Central memory CD4-positive, alpha-beta T cell (primary cell): Measurements from ENCODE around the gene MOK.

Experiments
- DNase-seq: peaks from one replicate; pipeline ENCODE4 v3.0.0; 2022

MOK gene

DNA sequence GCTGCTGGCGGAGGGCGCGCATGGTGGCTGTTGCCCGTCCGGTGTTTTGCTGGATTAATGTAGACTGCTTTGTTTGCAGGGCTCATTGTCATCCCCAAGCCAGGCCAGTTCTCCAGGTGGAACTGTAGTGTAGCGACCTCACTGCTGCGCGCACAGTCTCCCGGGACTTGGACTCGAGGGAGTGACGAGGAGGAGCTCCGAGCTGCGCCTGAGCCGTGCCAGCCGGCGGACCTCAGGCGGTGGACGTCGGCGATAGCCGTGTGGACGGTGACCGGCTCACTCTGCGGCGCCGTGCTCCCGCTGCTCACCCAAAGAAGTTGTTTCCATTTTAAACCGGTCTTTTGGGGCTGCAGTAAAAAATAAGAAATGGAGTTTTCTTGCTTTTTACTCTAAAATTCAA lies 82.2 kb downstream of the MOK start:
- DNase-seq = no peak

DNA sequence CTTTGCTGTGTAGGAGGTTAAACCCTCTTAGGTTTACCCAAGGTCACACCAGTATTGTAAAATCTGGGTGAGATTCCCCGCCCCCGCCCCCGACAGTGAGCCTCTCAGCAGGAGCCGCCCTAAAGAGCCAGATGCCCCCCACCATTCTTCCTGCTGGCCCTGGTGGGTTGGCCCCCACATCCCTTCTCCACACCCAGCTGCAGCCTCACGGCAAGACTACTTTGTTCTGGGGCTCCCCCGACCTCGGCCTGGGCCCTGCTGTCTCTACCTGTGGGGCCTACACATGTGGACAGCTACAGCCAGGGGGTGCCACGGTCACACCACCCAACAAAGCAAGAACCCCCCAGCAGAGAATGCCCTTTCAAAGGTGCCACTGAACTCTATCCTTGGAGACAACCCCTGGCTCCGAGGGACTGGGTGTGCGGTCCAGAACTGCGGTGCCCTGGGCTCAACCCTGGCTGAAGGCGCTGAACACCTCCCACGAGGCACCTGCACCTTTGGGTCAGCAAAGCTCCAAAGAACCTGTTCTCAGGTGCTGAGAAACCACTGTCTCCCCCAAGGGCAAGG lies 82.9 kb downstream of the MOK start:
- no peak for DNase-seq

DNA sequence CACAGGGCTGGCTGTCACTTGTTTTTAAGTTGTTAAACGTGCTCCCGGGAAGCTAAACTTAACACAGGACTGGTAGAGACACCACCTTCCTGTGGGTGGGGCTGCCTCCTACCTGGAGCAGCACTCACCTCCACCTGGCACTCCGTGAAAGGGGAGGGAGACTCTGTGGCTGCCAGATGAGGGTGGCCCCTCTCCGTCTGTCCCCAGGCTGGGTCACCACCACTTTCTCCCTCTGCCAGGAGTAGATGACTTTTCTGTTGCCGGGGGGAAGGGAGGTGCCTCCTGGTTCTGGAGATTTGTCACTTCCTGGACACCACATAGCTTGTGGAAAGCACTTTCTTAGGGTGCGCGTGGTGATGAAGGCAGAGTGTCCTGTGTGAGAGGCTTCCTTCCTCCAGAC lies 83.9 kb downstream of the MOK start:
- no peak for DNase-seq

DNA sequence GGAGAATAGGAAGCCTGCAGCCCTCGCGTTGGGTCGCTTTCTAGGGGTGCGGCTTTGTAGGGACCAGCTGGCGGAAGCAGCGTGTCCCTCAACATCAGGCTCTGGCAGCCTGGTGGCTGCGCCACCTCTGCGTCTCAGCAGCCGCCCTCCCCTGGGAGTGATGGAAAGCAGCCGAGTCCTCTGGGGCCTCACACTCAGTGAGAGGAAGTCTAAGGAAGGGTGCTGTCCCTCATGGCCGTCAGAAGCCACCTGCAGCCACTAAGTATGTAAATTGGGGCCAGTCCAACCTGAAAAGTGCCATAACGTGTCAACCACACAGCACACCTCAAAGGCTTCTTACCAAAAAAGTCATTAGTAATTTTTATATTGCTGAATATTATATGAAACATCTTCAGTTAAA lies 84.9 kb downstream of the MOK start:
- DNase-seq = no peak

DNA sequence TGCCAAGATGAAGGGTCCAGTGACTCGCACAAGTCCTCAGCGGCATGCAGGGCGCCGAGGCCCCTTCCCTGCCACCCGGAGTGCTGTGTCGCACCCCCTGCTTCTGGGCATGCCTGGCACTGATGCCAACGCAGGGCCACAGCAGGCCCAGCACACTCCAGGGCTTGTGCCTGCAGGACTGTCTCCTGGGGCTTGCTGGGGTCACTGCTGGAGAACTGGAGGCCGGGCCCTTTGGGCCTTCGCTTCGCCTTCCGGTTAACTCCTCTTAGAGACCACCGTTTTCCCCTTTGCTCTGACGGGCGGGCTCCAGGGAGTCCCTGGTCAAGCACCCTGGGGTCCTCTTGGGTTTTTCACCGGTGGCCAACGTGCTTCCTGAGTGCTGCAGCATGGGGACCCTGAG lies 85.6 kb downstream of the MOK start:
- DNase-seq = no peak

DNA sequence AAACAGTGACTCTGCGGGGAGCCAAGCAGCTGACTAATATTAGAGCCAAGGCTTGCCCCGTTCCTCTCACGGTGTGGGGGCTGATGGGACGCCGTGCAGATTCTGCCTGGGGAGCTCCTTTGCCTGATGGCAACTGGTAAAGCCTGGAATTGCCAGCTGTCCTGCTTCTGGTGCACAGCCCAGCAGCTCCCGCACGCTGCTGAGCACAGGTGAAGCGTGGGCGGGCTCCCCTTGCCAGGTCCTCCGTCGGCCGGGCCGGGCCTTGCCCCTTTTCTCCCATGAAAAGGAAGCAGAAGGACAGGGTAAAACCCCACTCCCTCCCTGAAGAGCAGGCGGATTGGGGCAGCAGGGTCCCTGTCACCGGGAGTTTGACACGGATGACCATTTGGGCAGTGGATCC lies 86.3 kb downstream of the MOK start:
- no peak for DNase-seq

DNA sequence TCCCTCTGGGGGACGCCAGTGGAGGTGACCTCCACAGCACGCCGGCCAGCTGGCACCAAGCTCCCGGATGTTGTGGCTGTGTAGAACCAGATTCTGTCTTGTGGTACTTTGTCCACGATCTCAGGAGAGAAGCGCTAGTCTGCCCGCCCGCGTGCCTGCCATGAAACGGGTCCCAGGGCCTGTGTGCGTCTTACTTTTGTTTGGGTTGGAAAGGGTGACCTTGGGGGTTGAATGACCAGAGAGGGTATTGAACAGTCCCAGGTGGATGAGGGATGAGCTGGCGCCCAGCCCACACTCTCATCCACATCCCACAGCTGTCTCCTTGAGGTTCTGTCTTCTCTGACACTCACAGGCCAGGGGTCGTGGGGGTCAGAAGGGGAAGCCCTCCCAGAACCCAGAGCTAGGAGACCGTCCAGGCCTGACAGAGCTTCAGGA lies 87.0 kb downstream of the MOK start:
- DNase-seq = no peak

DNA sequence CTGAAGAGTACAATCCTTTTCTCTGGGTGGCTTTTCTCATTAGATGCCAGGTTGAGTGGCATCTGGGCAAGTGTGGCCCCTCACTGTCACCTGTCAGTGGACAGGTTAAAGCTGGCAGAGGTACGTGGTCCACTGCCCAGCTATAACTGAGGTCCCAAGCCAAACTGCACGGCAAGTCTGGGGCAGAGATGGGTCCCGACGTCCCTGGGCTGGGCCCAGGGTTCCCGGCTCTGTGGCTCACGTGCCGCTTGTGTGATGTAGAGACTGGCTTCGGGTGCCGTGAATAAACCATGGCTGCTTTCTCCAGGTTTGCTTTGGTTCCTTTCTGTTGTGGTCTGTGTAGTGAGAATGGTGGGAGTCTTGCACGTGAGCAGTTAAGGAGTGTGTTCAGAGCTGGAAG lies 87.6 kb downstream of the MOK start:
- no peak for DNase-seq

DNA sequence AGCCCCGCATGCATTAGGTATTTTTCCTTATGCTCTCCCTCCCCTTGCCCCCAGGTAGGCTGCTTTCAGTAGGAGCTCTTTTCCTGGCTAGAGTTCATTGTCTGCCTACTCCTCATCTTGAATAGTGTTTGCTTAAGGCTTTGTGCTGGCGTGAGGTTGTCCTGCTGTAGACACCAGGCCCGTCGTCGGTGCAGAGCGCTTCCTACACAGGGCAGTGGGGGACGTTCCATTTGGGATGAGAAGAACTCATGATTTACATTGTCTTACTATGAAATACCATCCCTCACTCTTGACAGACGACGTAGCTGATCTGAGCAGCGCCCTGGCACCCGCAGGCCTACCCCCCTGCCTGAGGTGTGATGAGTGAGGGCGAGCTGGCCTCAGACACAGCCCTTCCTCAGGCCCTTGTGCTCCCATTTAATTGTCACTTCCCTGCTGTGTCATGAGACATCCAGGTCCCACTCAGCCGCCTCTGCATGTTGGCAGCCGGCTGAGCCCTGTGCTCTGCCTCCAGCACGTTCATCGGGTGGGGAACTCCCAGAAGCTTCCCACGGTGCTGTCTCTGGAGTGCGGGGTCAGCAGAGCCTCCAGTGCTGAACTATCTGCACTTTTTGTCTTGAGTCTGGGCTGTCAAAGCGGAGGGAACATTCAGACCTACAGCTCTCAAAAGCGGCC lies 89.3 kb downstream of the MOK start:
- DNase-seq = no peak

DNA sequence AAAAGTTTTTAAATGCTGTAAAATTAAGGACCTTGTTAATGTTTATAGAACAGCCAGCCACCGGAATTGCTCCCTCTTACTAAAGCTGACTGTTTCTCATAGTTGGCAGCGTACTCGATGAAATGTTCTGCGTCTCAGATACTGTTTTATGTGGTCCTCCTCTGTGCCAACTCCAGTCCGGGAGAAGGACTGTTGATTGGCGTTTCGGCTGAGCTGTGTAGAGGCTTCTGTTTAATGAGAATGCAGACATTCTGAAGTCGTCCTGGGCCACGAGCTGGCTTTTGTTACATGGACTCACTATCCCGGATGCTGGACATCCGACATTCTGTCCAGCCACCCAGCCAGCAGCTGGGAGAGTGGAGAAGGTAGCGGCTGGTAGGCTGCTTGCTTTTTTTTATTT lies 89.9 kb downstream of the MOK start:
- DNase-seq = no peak

DNA sequence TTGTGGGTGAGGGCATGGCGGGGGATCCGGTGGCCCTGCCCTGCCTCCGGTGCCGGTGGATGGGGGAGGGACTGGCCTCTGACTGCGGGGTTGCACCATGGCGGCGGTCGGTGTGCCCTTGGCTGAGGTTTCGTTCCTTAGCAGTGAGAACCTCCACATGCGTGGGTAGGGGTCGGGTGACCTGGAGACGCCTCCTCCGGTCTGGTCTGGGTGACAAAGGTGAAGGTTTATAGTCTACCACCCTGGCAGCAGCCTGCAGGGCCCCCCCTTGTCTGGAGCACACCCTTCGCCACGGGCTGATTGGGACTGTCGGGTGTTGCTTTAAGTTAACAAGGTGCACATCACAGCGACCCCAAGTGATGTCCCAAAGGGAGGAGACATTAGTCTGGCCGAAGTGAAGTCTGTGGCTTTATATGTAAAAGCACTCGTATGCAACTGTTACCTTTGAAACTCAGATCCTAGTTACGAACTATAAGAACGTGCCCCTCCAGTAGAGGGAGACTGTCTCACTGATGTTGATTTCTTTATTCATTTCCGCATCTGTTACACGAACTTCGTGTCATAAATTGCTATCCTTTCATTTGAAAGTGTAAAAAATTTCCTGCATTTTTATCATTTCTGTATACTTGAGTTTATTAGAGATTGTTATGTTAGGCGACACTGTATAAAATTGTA lies 90.8 kb downstream of the MOK start:
- DNase-seq = no peak

DNA sequence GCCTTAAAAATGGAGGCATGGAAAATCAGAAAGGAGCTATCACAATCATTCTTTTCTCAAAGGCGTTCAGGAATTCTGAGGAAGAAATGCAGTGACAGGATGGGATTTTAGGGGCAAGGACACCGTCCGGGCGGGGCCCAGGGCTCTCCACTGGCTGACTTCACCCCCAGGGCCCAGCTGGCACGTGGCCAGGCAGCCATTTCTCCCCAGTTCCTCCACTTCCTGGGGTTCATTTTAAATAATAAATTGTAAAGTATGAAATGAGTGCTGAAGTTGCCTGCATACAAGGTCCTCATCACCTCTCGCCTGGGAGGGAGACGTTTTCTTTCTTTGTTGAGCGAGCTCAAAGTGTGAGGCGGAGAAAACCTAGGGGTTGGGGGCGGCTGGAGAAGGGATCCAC lies 91.5 kb downstream of the MOK start:
- no peak for DNase-seq

DNA sequence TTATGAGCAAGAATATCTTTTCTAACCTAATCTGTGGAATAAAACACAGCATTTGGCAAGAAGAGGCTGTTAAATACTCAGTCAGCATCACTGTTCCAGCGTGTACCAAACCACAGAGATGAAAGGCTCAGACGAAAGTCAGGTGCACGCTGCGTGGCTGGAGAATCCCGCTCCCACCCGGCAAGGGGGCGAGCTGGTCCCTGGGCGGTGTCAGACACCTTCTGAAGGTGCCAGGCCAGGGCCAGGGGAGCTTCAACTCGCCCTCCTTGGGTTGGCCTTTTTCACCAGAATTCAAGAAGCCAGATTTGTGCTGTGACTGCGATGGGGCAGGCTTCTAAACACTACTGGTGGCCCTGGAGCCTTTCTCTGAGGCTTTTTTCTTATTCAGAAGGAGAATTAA lies 92.1 kb downstream of the MOK start:
- no peak for DNase-seq

DNA sequence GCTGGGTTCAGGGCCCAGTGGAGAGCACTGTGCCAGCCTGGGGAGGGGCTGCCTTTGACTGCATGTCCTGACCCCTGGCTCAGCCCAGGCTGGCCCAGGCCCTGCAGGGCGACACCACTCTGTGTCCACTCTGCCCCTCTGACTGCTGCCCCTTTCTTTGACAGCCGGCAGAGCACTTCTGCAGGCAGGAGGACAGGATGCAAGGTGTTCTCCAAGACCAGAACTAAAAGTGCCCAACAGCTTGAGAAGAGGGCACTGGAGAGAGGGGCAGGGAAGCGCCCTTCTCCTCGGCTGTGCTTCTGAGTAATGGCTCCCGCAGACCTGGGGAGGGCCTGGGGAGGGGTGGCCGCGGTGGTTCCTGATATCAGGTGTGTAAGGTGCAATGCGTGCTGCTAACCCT lies 92.6 kb downstream of the MOK start:
- DNase-seq = no peak

DNA sequence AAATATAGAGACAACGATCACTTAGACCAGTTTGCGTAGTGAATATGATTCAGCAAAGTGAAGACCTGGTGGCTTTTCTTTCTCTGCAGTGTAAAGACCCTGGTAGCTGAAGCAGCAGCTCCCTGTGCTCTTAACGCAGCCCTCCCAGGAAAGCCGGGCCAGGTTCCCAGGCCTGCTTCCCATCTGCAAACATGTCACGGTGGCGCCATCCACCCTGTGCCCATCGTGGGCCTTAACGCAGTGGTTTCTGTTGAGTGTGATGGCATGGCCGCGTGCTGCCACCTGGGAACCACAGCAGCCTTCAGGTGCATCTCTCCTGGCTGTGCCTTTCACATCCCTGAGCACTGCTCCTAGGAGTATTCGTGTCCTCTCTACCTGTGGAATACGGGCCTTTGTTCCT lies 93.7 kb downstream of the MOK start:
- no peak for DNase-seq

DNA sequence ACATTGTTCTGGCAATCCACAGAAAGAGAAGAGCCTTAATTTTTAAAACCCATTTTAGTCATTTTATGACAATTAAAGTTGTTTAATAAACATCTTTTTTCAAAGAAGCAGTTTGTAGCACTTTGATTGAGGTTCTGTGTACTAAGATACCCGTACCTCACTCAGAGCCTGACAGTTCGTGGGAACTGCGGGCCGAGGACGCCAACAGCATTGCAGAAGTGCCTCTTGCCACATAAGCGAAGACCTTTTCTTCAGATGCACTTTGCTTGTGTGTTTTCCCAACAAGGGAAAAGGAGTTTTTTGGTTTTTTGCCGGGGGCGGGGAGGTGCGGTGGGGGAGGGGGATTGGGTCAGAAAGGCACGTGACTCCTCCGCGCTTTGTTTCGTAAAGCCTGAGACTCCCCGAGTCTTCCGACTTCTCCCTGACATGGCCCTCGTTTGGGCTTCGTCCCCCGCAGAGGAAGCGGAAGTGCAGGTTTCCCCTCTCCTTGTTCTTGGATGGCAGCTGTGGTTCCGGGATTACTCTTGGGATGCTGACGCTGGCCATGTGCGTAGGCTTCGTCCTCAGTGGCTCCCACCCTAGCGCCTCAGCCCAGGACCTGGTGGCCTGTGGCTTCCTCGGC lies 94.4 kb downstream of the MOK start:
- no peak for DNase-seq

DNA sequence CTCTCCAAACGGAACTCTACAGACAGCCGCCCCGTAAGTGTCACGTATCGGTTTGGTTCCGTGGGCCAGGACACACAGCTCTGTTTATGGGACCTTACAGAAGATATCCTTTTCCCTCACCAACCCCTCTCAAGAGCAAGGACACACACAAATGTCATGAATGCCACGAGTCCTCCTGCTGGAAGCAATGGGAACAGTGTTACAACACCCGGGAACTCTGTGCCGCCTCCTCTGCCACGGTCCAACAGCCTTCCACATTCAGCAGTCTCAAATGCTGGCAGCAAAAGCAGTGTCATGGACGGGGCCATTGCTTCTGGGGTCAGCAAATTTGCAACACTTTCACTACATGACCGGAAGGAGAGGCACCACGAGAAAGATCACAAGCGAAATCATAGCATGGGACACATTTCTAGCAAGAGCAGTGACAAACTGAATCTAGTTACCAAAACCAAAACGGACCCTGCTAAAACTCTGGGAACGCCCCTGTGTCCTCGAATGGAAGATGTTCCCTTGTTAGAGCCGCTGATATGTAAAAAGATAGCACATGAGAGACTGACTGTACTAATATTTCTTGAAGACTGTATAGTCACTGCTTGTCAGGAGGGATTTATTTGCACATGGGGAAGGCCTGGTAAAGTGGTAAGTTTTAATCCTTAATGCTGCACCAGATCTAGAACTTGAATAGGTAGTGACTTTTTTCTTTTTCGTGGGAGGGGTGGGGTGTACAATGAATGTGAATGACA lies 95.6 kb downstream of the MOK start:
- no peak for DNase-seq

DNA sequence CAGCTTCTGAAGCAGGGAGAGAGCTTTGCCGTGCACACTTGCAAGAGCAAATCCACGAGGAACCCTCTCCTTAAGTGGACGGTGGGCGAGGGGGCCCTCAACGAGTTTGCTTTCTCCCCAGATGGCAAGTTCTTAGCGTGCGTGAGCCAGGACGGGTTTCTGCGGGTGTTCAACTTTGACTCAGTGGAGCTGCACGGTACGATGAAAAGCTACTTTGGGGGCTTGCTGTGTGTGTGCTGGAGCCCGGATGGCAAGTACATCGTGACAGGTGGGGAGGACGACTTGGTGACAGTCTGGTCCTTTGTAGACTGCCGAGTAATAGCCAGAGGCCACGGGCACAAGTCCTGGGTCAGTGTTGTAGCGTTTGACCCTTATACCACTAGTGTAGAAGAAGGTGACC lies 96.2 kb downstream of the MOK start:
- DNase-seq = no peak

DNA sequence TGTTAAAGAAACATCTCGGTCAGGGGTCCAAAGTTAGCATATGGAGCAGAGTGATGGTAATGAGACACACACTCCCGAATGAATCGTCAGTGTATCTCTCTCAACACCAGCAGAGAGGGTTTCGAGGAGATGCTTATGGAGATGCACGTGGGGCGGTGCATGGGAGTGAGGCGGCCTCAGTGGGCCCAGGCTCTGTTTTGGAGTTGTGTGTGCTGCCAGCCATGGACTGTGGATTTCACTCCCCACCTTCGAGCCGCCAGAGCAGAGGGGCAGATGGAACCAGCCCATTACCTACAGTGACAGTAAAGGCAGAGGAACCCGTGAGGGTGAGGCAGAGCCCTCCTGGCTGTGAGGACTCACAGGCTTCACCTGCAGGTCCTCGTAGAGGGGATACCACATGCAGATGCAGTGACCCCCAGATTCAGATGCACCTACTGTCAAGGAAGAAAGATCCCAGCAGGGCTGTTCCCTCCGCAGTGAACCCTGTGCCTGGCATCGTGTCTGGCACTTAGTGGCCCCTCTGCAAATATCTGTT lies 97.1 kb downstream of the MOK start:
- no peak for DNase-seq

DNA sequence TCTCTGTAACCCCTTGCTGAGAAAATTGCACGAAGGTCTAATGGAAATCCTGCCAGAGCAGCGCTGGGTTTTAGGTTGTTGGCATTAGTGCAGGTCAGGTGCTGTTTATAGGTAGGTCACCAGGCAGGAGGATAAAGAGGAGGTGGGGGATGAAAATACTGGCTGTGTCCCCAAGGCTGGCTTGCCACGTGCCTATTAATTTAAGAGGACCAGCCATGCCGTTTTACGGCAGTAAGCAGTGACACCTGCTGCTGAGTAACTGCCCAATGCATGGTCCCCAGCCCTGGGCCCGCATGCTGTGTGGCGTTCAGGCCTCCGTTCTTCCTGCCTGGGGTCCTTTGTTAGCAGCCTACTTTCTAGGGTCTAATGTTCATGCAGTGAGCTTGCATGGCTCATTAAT lies 98.0 kb downstream of the MOK start:
- DNase-seq = no peak

DNA sequence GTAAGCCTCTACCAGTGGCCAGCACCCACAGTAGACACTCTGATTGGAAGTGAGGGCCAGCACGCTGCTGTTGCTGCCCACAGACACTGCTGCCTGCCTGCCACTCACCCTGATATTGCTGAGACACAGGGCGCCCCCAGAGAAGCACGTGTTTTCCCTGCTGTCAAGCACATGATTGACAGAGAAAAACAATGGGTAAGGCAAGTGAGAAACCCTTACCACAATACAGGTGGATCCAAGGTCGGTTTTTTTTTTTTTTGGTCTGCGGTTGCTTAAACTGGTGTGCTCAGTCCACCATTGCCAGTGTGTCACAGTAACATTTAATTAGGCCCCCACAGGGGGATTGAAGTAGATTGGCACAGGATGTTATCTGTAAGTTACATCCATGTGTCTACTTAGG lies 99.4 kb downstream of the MOK start:
- no peak for DNase-seq

DNA sequence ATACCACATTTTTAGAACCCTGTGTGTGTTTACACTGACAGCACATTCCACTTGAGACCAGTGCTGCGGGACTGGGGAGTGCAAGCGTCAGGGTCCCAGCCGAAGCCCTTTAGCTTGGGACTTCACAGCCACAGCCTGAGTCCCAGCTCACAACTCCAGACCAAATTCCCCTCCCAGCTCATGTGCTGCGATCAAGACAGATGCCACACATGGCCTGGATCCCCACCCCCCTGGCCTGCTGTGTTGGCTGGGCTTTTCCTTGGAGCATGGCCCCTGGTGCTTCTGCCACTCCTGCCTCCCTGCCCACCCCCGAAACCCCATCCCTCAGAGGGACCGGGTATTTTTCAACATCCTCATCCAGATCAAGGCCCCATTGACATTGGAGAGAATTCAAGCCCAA lies 101.6 kb downstream of the MOK start:
- no peak for DNase-seq

DNA sequence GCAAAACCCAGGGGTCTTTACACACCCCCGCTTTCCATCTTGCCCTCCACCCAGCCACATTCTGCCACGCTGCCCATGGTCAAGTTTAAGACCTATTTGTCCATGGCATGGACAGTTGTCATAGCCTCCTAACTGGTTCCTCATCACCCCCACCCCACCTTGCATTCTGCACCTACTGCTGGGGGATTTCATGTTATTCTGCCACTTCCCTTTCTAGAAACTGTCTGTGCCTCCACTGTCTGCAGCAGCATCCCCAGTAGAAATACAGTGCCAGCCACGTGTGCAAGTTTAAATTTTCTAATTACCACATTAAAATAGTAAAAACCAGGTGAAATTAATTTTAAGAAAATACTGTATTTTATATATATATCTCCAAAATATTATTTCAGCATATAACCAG lies 102.0 kb downstream of the MOK start:
- no peak for DNase-seq
